GM21717 (cell line): Measurements from ENCODE around the gene BRINP1.

Experiments
- ATAC-seq: cut with Tn5 transposase; IDR thresholded peaks from one replicate; pipeline ENCODE4 v1.9.1; 2021; ENCODE audit warnings: mild to moderate bottlenecking, moderate library complexity; ENCODE audit not compliant: unreplicated experiment

The BRINP1 gene

GRCh38 chr9:119368681-119369581 lies at the start of gene BRINP1:
Gene BRINP1, minus strand, starts transcription at chr9:119369435. Its CDS starts 56,080 bp downstream, at chr9:119313355.
- no peak for ATAC-seq

- ATAC-seq, result no peak
These were observed 49.5 kb upstream of the BRINP1 start for GRCh38 chr9:119418721-119419120.

GRCh38 chr9:119416793-119417192 lies 47.6 kb upstream of the BRINP1 start:
- no peak for ATAC-seq

DNA sequence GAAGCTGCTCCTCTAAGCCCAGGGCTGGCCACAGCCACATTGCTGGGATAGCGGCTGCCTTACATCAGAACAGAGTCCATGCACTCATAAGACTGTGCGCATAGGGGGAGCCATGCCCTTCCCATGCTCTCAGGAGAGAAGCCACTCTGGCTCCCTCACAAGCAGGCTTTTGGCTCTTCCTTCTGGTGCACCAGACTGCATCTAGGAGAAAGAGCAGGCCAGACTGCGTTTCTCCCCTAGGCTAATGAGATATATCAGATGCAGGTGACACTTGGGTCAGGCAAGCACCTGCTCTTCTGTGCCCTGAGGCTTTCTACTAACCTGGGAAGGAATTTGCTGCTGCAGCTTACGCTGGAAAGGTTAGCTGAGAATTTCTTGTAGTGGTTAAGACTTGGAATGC lies 43.2 kb upstream of the BRINP1 start:
- ATAC-seq, result no peak

DNA sequence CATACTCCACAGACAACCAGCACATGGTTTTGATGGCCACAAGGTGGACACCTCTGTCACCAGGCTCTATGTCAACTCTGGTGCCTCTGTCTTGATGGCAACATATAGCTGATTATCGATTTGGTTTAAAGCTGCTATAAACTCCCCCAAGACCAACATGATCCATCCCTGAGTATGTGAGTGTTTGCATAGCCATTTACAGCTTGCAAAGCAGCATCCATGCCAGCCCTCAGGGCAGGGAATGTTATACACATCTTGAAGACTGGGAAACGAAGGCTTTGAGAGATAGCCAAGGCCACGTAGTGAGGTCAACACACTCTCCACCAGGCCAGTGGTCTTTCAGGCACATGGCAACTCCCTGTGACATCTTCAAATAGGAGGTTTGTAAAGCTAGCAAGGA lies 40.3 kb upstream of the BRINP1 start:
- ATAC-seq, result no peak

- no peak for ATAC-seq
These were observed 31.4 kb upstream of the BRINP1 start for GRCh38 chr9:119400606-119401005.

DNA sequence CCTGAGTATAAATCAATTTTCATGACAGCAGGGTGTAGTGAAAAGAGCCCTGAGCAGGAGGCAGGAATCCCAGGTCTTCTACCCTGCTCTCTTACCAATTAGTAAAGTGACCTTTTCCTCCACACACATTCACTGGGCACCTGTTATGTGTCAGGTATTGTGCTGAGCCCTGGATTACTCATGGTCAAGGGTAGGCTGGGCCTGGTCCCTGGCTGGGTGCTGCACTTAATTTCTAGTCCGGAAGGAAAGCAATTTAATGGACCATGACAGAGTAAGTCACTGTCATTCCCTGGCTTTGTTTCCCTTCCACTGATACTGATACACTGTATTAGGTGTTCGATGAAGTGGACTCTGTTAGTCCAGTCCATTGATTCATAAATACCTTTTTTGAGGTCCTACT lies 29.1 kb upstream of the BRINP1 start:
- ATAC-seq, result no peak

- ATAC-seq, result no peak
These were observed 22.6 kb upstream of the BRINP1 start for GRCh38 chr9:119391878-119392277.

GRCh38 chr9:119375892-119376291 lies 6.7 kb upstream of the BRINP1 start:
- no peak for ATAC-seq

GRCh38 chr9:119372951-119373350 lies 3.7 kb upstream of the BRINP1 start:
- ATAC-seq, result no peak

DNA sequence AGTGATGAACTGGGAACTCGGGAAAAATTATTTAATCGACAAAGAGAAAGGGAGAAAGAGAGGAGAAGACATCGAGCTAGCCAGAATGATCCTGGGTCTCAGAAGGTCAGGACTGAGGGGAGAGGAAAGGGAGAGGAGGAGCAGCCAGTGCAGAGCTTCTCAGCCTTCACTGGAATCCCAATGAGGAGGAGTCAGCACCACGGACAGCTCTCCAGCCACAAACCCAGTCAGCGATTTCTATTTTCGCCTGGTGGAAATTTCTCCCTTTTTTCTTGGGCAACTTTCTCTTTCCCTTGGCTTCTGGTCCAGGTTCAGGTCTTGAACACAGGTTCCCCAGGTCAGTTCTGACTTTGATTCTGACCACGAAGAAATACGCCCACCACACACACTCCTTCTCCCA lies 1.6 kb upstream of the BRINP1 start:
- ATAC-seq, result no peak

DNA sequence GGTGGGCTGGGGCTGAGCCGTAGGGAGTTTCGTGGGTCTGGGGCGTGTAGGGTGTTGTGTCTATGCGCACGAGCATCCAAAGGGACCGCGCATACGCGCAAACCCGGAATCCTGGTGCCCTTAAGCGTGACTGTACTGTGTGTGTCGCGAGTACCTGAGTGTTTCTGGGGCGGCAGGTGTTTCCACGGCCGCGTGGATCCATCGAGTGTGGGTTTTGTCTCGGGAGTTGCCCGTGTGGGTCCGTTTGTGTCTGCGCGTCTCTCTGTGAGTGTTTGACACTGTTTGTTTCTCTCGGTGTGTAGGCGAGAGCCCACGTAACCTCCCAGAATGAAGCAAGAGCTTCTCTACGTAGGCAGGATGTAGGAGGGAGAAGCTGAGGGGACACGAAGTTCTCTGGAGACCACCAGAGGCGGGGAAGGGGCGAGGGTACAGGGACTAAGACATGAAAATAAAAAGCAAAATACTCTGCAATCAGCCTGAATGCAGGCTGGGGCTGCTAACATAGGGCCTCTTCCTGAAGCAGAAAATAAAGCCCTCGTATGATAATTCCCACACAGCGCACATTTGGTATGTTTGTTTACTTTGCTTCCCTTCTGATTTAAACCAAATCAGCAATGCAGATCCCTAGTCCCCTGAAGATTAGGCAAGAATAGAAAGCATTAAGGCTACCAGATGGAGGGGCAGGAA lies 588 bp upstream of the BRINP1 start:
- ATAC-seq, result no peak

GRCh38 chr9:119368179-119368578 lies 1.1 kb downstream of the BRINP1 start:
- no peak for ATAC-seq

GRCh38 chr9:119367683-119368075 lies 1.6 kb downstream of the BRINP1 start:
- no peak for ATAC-seq

GRCh38 chr9:119366909-119367682 lies 2.1 kb downstream of the BRINP1 start:
- no peak for ATAC-seq

- no peak for ATAC-seq
These were observed 3.8 kb downstream of the BRINP1 start for GRCh38 chr9:119365291-119366027.

DNA sequence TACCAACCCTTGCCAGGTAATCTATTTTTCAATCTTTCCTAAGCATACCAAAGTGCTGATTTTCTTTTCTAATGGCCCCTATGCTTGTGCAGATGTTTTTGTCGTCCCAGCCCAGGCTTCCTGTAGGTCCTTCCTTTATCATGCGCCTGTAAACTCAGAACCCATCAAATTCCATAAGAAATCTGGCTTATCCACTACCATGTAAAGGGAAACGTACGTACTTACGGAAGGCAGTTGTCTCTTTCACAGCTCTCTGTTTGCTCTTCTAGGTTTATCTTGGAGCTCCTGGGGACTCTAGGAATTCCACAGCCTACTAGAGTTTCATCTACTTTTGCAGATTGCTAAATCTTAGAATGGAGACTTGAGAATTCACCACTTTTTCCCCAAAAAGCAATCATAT lies 9.0 kb downstream of the BRINP1 start:
- ATAC-seq, result no peak

DNA sequence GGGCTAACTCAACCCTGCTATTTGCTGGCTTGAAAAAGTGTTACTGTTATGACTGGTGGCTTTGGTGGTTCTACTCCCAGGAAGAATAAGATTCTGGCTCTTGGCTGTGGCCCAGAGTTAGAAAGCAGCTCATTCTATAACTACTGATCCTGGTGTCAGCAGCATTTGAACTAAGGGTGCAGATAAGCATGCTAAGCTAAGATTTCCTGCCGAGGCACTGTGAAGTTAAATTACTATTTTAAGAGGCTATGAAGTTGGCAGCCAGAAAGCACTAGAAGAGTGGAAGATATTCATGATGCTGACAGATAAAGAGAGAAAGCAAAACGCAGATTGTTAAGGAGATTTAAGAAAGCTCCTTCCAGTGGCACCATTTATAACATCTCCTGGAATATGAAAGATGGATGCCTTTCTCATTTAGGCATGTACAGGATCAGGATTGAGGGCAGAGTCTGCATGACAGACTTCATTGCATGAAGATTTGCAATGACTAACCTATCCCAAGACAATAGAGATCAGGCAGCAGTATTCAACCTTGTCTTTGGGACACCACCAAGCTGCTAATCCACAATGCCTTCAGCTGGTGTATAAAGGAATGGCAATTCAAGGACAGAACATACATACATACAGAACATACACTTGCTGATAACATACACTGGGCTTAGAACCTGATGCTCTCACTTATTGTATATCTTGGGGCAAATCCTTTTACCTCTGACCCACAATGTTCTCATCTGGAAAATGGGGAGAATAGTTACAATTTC lies 11.7 kb downstream of the BRINP1 start:
- ATAC-seq, result no peak

GRCh38 chr9:119349351-119349825 lies 19.8 kb downstream of the BRINP1 start:
- no peak for ATAC-seq
